Calu3 (cell line): ENCODE results near the gene PRG3. TPM values are rescaled to one million over a fixed set of nuclear protein-coding genes. Genes with fewer than 3 reads are reported as not detected.

Source experiments
- BruUV-seq: library from RNA; stranded (reverse); fragments of 400-500 nt; replicated peaks from 2 replicates; lab custom pipeline; 2021; lab: Mats Ljungman, UMichigan
- CTCF ChIA-PET: fragments of 300-600 bp; sonication (Branson Sonifier 250); formaldehyde crosslinking; loops from one replicate; lab custom pipeline; 2022; ENCODE audit warnings: antibody characterized with exemption; lab: Charles Lee
- DNase-seq: peaks from one replicate; pipeline ENCODE4 v3.0.0; 2022
- H3K27ac Mint-ChIP-seq: one replicate; pipeline ENCODE4 v1.8.0; 2022; ENCODE audit warnings: mixed read lengths; ENCODE audit not compliant: unreplicated experiment
- H3K27me3 Mint-ChIP-seq: one replicate; pipeline ENCODE4 v1.8.0; 2022; ENCODE audit warnings: mixed read lengths; ENCODE audit not compliant: unreplicated experiment
- H3K36me3 Mint-ChIP-seq: one replicate; pipeline ENCODE4 v1.8.0; 2022; ENCODE audit warnings: mild to moderate bottlenecking, moderate library complexity, mixed read lengths; ENCODE audit not compliant: insufficient read depth, unreplicated experiment
- H3K4me1 Mint-ChIP-seq: one replicate; pipeline ENCODE4 v1.8.0; 2022; ENCODE audit warnings: mild to moderate bottlenecking, low read depth, mixed read lengths; ENCODE audit not compliant: unreplicated experiment
- H3K4me3 Mint-ChIP-seq: one replicate; pipeline ENCODE4 v1.8.0; 2022; ENCODE audit warnings: mild to moderate bottlenecking, low read depth, moderate library complexity, mixed read lengths; ENCODE audit not compliant: unreplicated experiment
- H3K9me3 Mint-ChIP-seq: one replicate; pipeline ENCODE4 v1.8.0; 2022; ENCODE audit warnings: low read depth, mixed read lengths; ENCODE audit not compliant: unreplicated experiment
- intact Hi-C: fragments of 100-400 bp; cut with micrococcal nuclease; formaldehyde crosslinking; loops from one replicate; pipeline ENCODE4 v1.10.0; 2022; ENCODE audit not compliant: unreplicated experiment
- total RNA-seq: library from RNA; stranded (reverse); gene quantifications from 2 replicates; pipeline ENCODE4 v1.2.3, GENCODE V29; 2022
- TF ChIP-seq, protein P1 (sequence below): fragments of 200-600 bp; IDR thresholded peaks from one replicate; pipeline ENCODE4 v1.8.0; 2022; ENCODE audit warnings: antibody characterized with exemption; ENCODE audit not compliant: unreplicated experiment

Gene PRG3
- total RNA-seq, 1 experiment from 2014 or later = not detected

DNA sequence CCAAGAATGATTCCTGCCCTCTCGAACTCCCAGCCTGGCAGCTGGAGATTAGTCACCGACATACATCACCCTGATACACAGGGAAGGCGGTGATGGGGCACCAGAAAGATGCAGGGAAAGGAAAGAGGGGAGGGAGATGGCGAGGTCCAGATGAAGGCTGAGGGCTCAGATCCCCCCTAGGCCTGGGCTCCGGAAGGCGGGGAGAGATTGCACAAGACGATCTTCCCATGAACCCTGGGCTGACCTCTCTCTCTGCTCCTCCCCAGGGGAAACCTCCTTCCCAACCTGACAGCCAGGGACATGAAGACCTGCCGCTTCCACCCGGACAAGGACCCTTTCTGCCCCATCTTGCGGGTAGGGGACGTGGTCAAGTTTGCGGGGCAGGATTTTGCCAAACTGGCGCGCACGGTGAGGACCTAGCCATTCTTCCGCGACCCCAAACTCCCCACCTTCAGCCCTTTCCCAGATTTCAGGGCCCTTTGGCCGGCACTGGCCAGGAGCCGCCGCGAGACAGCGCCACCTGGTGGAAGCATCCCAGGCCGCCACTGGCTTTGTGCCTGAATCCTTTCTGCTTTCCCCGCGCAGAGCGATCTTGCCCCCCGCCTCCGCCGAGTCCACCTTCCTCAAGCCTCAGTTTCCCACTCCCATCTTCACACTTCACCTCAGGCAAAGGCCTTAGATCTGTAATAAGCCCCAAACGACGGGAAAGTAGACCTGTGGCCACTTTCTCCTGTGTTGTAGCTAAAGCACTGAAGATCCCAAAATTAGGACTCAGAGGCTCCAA lies 31.3 kb downstream of the PRG3 start:
- Mint-ChIP-seq H3K9me3 (peaks cover 5% of the 10 kb centered on the region), H3K27me3 (peaks cover 35% of the 10 kb centered on the region), H3K36me3 (no peaks in the 10 kb centered on the region), H3K27ac (no peak overlapping the region), H3K4me3 (no peak overlapping the region), H3K4me1 (no peaks in the 10 kb centered on the region)
- BruUV-seq = no TSS peak
- TF ChIP-seq, protein P1, sequence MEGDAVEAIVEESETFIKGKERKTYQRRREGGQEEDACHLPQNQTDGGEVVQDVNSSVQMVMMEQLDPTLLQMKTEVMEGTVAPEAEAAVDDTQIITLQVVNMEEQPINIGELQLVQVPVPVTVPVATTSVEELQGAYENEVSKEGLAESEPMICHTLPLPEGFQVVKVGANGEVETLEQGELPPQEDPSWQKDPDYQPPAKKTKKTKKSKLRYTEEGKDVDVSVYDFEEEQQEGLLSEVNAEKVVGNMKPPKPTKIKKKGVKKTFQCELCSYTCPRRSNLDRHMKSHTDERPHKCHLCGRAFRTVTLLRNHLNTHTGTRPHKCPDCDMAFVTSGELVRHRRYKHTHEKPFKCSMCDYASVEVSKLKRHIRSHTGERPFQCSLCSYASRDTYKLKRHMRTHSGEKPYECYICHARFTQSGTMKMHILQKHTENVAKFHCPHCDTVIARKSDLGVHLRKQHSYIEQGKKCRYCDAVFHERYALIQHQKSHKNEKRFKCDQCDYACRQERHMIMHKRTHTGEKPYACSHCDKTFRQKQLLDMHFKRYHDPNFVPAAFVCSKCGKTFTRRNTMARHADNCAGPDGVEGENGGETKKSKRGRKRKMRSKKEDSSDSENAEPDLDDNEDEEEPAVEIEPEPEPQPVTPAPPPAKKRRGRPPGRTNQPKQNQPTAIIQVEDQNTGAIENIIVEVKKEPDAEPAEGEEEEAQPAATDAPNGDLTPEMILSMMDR = peak; percentile 80
- CTCF ChIA-PET = interaction anchor here (0.7 kb wide), 2 partner anchors 10 to 111 kb away, joined by 3 to 4 read pairs; no protein-coding TSS in a partner anchor
- intact Hi-C loops = loop anchor here (5.0 kb wide), 3 partner anchors 108 to 1173 kb away; no protein-coding TSS in a partner anchor
- DNase-seq = peak; percentile 71

- CTCF ChIA-PET = no interaction called here
- TF ChIP-seq, protein P1 = no peak
- H3K27ac Mint-ChIP-seq = no peak overlapping the region
- H3K27me3 Mint-ChIP-seq = peaks cover 26% of the 10 kb centered on the region
- BruUV-seq = no TSS peak
- intact Hi-C loops = loop anchor here (5.0 kb wide), 3 partner anchors 109 to 1174 kb away; no protein-coding TSS in a partner anchor
- DNase-seq = no peak
- no peaks in the 10 kb centered on the region for H3K36me3 Mint-ChIP-seq
- no peaks in the 10 kb centered on the region for H3K4me1 Mint-ChIP-seq
- H3K9me3 Mint-ChIP-seq = peaks cover 5% of the 10 kb centered on the region
- H3K4me3 Mint-ChIP-seq = no peak overlapping the region
Observed at GRCh38 chr11:57348636-57349313, 32.2 kb downstream of the PRG3 start.

GRCh38 chr11:57348052-57348451 lies 32.9 kb downstream of the PRG3 start:
- BruUV-seq = no TSS peak

DNA sequence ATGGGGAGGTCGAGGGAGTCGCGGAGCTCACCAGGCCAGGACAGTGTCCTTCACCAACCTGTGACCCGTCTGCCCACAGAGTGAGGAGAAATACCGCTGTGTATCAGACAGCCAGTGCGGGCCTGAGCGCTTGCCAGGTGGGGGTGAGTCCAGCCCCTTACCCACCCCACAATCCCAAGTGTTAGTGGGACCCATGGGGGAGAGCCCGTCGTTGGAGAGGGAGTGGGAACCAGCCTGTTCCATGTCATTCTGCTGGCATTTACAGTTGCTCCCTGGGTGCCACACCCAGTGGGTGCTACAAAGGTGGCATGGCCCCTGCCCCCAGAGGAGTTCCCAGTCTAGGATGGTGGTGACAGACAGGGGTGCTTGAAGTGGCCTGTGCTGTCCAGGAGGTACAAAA lies 33.6 kb downstream of the PRG3 start:
- DNase-seq = no peak
- Mint-ChIP-seq H3K36me3 (no peaks in the 10 kb centered on the region), H3K27me3 (peaks cover 20% of the 10 kb centered on the region), H3K4me3 (no peak overlapping the region), H3K9me3 (peaks cover 5% of the 10 kb centered on the region), H3K4me1 (no peaks in the 10 kb centered on the region), H3K27ac (no peak overlapping the region)
- CTCF ChIA-PET = no interaction called here
- TF ChIP-seq, protein P1 = no peak
- no TSS peak for BruUV-seq
- intact Hi-C loops = loop anchor here (5.0 kb wide), 3 partner anchors 110 to 1175 kb away; no protein-coding TSS in a partner anchor

More at GRCh38 chr11:57348052-57348451, 32.9 kb downstream of the PRG3 start:
- no peak overlapping the region for H3K4me3 Mint-ChIP-seq
- TF ChIP-seq, protein P1 = no peak
- intact Hi-C loops = loop anchor here (5.0 kb wide), 3 partner anchors 109 to 1174 kb away; no protein-coding TSS in a partner anchor
- DNase-seq = no peak
- H3K4me1 Mint-ChIP-seq = no peaks in the 10 kb centered on the region
- CTCF ChIA-PET = interaction anchor here (0.5 kb wide), 1 partner anchor 29 kb away, joined by 5 read pairs; no protein-coding TSS in a partner anchor
- peaks cover 5% of the 10 kb centered on the region for H3K9me3 Mint-ChIP-seq
- H3K27ac Mint-ChIP-seq = no peak overlapping the region
- H3K36me3 Mint-ChIP-seq = no peaks in the 10 kb centered on the region
- H3K27me3 Mint-ChIP-seq = peaks cover 20% of the 10 kb centered on the region
